Kidney (tissue), 11 donors: Measurements from ENCODE around the gene GABRQ. TPM values are rescaled to one million over a fixed set of nuclear protein-coding genes. Genes with fewer than 3 reads are reported as not detected.
"Not testable (repeated sequence)": the region's sequence is repeated elsewhere in the genome, so short reads cannot be mapped to it uniquely, and the experiment has no call there.

Experiments used
- DNase-seq, 5 donors: peaks; one replicate each; pipeline ENCODE4 v3.0.0-alpha.2; 2013 to 2020
- FAIRE-seq: peaks from 2 replicates; lab custom pipeline; 2012; peaks lifted over from hg19 to GRCh38; lab: Jason Lieb, UNC
- H3K27ac ChIP-seq, 2 donors: one replicate each; pipeline ENCODE4 v1.7.0; 2013; ENCODE audit warnings: low read depth in 2 of 2, low read length in 2 of 2, inconsistent platforms in 1 of 2
- H3K27me3 ChIP-seq: one replicate; pipeline ENCODE4 v1.7.1; 2013; ENCODE audit warnings: low read length, inconsistent platforms; ENCODE audit not compliant: control insufficient read depth, insufficient read depth
- H3K36me3 ChIP-seq, 3 donors: one replicate each; pipeline versions ENCODE4 v1.7.0 to v1.7.1; 2013; ENCODE audit warnings: low read length in 3 of 3, control low read depth in 1 of 3, inconsistent platforms in 1 of 3; ENCODE audit not compliant: insufficient read depth in 3 of 3, control insufficient read depth in 2 of 3
- H3K4me1 ChIP-seq, 3 donors: one replicate each; pipeline versions ENCODE4 v1.7.0 to v1.7.1; 2013; ENCODE audit warnings: low read length in 3 of 3, inconsistent platforms in 1 of 3, low read depth in 1 of 3; ENCODE audit not compliant: control insufficient read depth in 2 of 3, insufficient read depth in 2 of 3
- H3K4me3 ChIP-seq, 3 donors: one replicate each; pipeline versions ENCODE4 v1.7.0 to v1.8.1; 2013; ENCODE audit warnings: low read length in 3 of 3, control low read depth in 1 of 3, inconsistent platforms in 1 of 3
- H3K9ac ChIP-seq, 3 donors: one replicate each; pipeline versions ENCODE4 v1.7.0 to v1.7.1; 2013; ENCODE audit warnings: low read length in 3 of 3, control low read depth in 1 of 3, inconsistent platforms in 1 of 3
- H3K9me3 ChIP-seq, 3 donors: one replicate each; pipeline versions ENCODE4 v1.7.0 to v1.7.1; 2013; ENCODE audit warnings: low read length in 3 of 3, control low read depth in 1 of 3, inconsistent platforms in 1 of 3; ENCODE audit not compliant: control insufficient read depth in 2 of 3, insufficient read depth in 1 of 3
- intact Hi-C: fragments of 100-400 bp; cut with DNase I; formaldehyde crosslinking; loops from one replicate; pipeline ENCODE4 v1.11.1; 2022
- polyA plus RNA-seq: library from polyadenylated mRNA; stranded (reverse); fragments of 350-450 nt; fragmentation: Illumina TruSeq; extraction: RNeasy Lipid Tissue Mini Kit (QIAGEN cat#74804); gene quantifications from one replicate; pipeline ENCODE4 v1.2.3, GENCODE V29; 2014; ENCODE audit warnings: low read depth, low replicate concordance; ENCODE audit not compliant: insufficient read depth
- total RNA-seq: library from RNA; stranded (reverse); fragmentation: NEBNext Ultra II Directional; extraction: Animal tissue kit (Norgen Biotek cat#: 25700); gene quantifications from one replicate; pipeline ENCODE4 v1.2.1, GENCODE V29; 2021
- donor health status: control.
- donor health status: control.
- donor health status: DM: yes; HTN: yes; CAD: no.
- donor health status: Normal renal cell carcinoma (clear cell type).

GABRQ gene
- total and polyA plus RNA-seq, 2 donors from 2014 or later = 0.03 TPM; not detected in 1

- H3K36me3 ChIP-seq, H3K9me3 ChIP-seq, H3K4me1 ChIP-seq, H3K4me3 ChIP-seq, FAIRE-seq, H3K27me3 ChIP-seq, H3K27ac ChIP-seq, intact Hi-C loops, H3K9ac ChIP-seq: not testable (repeated sequence)
- DNase-seq = peak in 1 of 5 donors; percentile 2
Measured at GRCh38 chrX:152697952-152698931, 60.5 kb downstream of the GABRQ start, which contains the start of gene MAGEA3. TSS of gene MAGEA3 (plus strand) at chrX:152698794. CDS start at chrX:152700833, 2,039 bp downstream.

- H3K9me3 ChIP-seq, intact Hi-C loops, H3K9ac ChIP-seq, H3K27me3 ChIP-seq, H3K4me1 ChIP-seq, H3K27ac ChIP-seq, H3K36me3 ChIP-seq, FAIRE-seq, H3K4me3 ChIP-seq: not testable (repeated sequence)
- peak in 1 of 5 donors; percentile 15 for DNase-seq
Measured at GRCh38 chrX:152700390-152700789, 62.7 kb downstream of the GABRQ start.

GRCh38 chrX:152706500-152706899, 68.8 kb downstream of the GABRQ start:
- H3K36me3 ChIP-seq, H3K27me3 ChIP-seq, H3K9ac ChIP-seq, H3K9me3 ChIP-seq, intact Hi-C loops, H3K27ac ChIP-seq, FAIRE-seq, H3K4me1 ChIP-seq, DNase-seq, H3K4me3 ChIP-seq: not testable (repeated sequence)

Other genes starting within 250 kb of the GABRQ start
- not detected for gene GABRA3, start 186.6 kb upstream of the GABRQ start, total RNA-seq
- not detected for gene GABRA3, start 186.6 kb upstream of the GABRQ start, polyA plus RNA-seq
- gene MAGEA3, start 60.9 kb downstream of the GABRQ start, total RNA-seq = not detected
- not detected for gene MAGEA3, start 60.9 kb downstream of the GABRQ start, polyA plus RNA-seq
- not detected for gene CSAG2, start 71.4 kb downstream of the GABRQ start, total RNA-seq
- not detected for gene CSAG2, start 71.4 kb downstream of the GABRQ start, polyA plus RNA-seq
- not detected for gene MAGEA2B, start 76.7 kb downstream of the GABRQ start, total RNA-seq
- gene MAGEA2B, start 76.7 kb downstream of the GABRQ start, polyA plus RNA-seq = not detected
- gene CSAG1, start 95.8 kb downstream of the GABRQ start, total RNA-seq = not detected
- not detected for gene CSAG1, start 95.8 kb downstream of the GABRQ start, polyA plus RNA-seq
- gene MAGEA12, start 95.9 kb downstream of the GABRQ start, total RNA-seq = not detected
- not detected for gene MAGEA12, start 95.9 kb downstream of the GABRQ start, polyA plus RNA-seq
- not detected for gene MAGEA2, start 115.9 kb downstream of the GABRQ start, total RNA-seq
- gene MAGEA2, start 115.9 kb downstream of the GABRQ start, polyA plus RNA-seq = not detected
- gene CSAG3, start 121.3 kb downstream of the GABRQ start, total RNA-seq = not detected
- not detected for gene CSAG3, start 121.3 kb downstream of the GABRQ start, polyA plus RNA-seq
- not detected for gene MAGEA6, start 131.8 kb downstream of the GABRQ start, total RNA-seq
- gene MAGEA6, start 131.8 kb downstream of the GABRQ start, polyA plus RNA-seq = not detected
- 66.4 TPM for gene CETN2, start 192.9 kb downstream of the GABRQ start, total RNA-seq
- 121 TPM for gene CETN2, start 192.9 kb downstream of the GABRQ start, polyA plus RNA-seq
- 14.3 TPM for gene NSDHL, start 193.2 kb downstream of the GABRQ start, total RNA-seq
- gene NSDHL, start 193.2 kb downstream of the GABRQ start, polyA plus RNA-seq = 30.9 TPM